ENCODE data around the gene MGARP.

MGARP gene

GRCh38 chr4:139243448-139244365 lies 36.3 kb downstream of the MGARP start:
- peak; percentile 94 for DNase-seq (ENCODE audit: low read depth)

- peak; percentile 62 for DNase-seq (ENCODE audit: low read depth)
These were observed 37.4 kb downstream of the MGARP start for GRCh38 chr4:139242511-139243051.

DNA sequence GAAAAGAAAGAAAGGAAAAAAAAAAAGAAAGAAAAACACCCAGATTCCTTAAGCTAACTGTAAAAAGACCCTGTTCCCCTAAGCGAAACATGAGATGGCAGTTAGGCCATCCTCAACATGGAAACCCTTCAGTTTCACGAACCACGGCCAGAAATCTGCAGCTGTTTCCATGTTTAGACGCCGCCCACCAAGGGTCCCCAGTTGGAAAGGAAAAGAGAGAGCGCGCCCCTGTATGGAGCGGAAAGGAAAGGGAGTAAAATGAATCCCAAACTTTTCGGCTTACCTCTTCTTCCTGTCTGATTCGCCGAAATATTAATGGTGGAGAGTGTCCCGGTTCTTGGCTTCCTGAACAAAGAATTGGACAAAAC lies 38.3 kb downstream of the MGARP start:
- no peak for DNase-seq (ENCODE audit: low read depth)

DNA sequence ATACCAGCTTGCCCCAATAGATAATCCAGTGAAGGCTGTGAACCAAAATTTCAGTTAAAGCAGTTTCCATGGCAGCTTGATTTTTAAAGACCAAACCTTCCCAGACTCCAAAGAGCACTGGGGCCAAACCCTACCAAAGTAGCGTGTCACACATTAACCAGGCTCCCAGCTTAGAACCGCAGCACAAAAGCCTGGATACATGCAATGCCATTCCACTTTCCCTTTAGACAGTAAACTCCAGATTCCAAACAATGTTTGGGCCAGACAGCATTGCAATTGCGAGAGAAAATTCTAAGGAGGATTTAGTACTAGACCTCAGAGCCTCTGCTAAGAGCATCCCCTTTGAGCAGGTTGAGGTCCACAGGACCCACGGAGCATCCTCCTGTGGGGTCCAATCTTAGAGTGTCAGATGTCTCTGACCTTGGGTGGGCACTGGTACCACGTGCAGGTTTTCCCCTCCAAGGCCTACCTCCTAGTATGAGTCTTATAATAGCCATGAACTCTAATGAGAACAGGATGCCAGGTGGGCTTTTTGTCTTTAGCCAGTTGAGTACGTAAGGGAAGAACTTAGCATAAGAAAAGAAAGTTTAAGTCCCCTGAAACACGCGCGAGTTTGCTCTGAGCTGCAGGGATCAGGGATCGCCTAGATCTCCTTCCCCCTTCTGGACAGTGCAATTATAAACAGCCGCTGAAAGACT lies 38.8 kb downstream of the MGARP start:
- no peak for DNase-seq (ENCODE audit: low read depth)

- no peak for DNase-seq (ENCODE audit: low read depth)
These were observed 40.8 kb downstream of the MGARP start for GRCh38 chr4:139239127-139239772.

DNA sequence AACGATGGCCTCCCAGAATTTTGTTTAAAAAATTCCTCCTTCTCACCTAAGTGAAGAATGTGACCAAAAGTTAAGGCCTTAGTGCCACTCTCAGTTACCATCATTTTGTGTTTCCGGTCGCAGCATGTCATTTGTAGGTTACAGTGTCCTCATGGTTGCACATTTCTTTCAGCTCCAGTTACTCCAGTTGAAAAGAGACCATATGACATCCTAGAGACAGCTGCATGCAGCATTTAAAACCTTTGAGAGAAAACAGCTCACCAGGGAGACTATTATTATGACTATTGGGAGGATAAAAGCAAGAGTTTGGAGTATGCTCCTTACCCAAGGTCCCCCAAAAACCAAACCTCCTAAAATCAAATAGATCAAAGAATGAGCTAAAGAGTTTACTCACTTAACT lies 45.8 kb downstream of the MGARP start:
- DNase-seq (ENCODE audit: low read depth): no peak

DNA sequence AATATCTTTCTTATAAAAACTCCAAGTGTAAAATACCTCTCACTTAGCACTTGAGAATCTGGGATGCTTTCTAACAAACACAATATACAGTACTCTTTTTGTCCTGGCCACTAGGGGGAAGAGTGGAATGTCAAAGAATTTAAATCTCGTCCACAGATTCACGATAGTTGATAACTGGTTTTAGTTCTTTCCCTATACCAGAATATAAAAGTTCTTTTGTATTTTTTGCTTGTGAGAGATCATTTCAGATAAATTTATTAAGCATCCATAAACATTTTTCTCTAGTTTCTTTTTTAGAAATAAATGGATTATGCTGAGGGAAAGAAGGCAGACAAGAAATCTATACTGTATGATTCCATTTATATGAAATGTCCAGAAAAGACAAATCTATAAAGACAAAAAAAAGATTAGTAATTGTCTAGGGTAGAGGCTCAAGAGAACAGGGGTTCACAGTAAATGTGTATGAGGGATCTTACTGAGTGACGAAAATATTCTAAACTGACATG lies 50.4 kb downstream of the MGARP start:
- peak; percentile 37 for DNase-seq (ENCODE audit: low read depth)

DNA sequence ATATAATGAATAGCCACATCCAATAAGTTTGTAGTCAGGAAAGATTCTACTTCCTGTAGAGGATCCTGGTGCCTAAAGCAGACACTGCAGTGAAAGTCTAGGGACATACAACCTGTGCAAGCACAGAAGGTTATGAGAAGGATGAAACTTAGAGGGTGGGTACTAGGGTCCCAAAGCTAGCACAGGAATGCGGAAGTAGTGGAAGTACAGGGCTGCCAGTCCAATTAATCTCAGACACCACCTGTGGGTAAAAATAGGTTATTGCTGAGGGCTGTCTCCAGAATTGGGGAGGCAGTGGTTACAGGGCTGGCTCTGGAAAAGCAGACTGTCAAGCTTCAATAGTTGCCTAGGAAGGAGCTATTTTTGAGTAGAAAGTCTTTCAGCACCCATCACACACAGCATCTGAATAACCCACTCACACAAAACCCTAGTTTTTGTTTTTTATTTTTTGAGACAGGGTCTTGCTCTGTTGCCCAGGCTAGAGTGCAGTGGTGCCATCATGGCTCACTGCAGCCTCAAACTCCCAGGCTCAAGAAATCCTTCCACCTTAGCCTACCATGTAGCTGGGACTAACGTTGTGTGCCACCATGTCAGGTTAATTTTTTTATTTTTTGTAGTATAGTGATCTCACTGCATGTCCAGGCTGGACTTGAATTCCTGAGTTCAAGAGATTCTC lies 52.2 kb downstream of the MGARP start:
- DNase-seq (ENCODE audit: low read depth): no peak

GRCh38 chr4:139223682-139224317 lies 56.2 kb downstream of the MGARP start:
- peak; percentile 32 for DNase-seq (ENCODE audit: low read depth)

- no peak for DNase-seq (ENCODE audit: low read depth)
These were observed 57.8 kb downstream of the MGARP start for GRCh38 chr4:139222215-139222614.

GRCh38 chr4:139221687-139222086 lies 58.3 kb downstream of the MGARP start:
- DNase-seq (ENCODE audit: low read depth): no peak

DNA sequence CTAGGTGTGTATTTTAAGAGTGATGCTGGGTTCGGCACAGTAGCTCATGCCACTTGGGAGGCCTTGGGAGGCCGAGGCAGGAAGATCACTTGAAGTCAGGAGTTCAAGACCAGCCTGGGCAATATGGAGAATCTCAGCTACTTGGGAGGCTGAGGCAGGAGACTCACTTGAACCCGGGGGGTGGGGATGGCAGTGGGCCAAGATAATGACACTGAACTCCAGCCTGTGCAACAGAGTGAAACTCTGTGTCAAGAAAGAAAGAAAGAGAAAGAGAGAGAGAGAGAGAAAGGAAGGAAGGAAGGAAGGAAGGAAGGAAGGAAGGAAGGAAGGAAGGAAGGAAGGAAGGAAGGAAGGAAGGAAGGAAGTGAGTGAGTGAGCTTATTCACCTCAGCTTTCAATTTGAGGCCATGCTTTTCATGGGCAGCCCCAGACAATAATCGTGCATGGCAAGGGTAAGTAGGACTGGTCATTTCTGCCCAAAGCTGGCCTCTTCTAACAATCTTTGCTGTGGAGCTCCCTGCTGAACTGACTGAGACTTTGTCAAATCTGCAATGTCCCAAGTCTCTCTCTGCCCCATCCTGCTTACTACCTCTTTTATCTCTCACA lies 60.5 kb downstream of the MGARP start:
- no peak for DNase-seq (ENCODE audit: low read depth)

Measured in GM04504 (cell line).